Measurements from ENCODE around the gene TPX2.

GRCh38 chr20:31790401-31790800, 51.3 kb downstream of the TPX2 start:
- TF ChIP-seq CTCF (IDR thresholded peaks at IDR 0.05): no peak
- no peak for TF ChIP-seq POLR2A (IDR thresholded peaks at IDR 0.05)

Measured in Peyer's patch (tissue), 4 donors.